Cardiac fibroblast (primary cell): ENCODE measurements around the gene VMP1.

Source experiments
- DNase-seq, 2 donors: peaks; one replicate each; pipeline versions ENCODE4 v3.0.0 to v3.0.0-alpha.2; 2010; ENCODE audit warnings: low read depth in 2 of 2
- H3K4me3 ChIP-seq, 2 donors: replicated peaks in 1 of 2; 1 replicate in 1 of 2; 2 replicates in 1 of 2; pipeline ENCODE4 v1.5.1; 2011; ENCODE audit warnings: low read depth in 2 of 2, low read length in 2 of 2, mild to moderate bottlenecking in 2 of 2, moderate library complexity in 1 of 2
- CTCF ChIP-seq: IDR thresholded peaks from one replicate; pipeline ENCODE4 v1.5.1; 2011; ENCODE audit warnings: low read depth, mild to moderate bottlenecking, low read length, inconsistent platforms

Gene VMP1

GRCh38 chr17:59675231-59675630 is 32.2 kb upstream of the VMP1 start:
- TF ChIP-seq CTCF: no peak
- H3K4me3 ChIP-seq: no peak overlapping the region
- DNase-seq: no peak

- TF ChIP-seq CTCF: no peak
- no peak overlapping the region for H3K4me3 ChIP-seq
- no peak for DNase-seq
Measured at GRCh38 chr17:59676716-59677115, 30.7 kb upstream of the VMP1 start.

DNA sequence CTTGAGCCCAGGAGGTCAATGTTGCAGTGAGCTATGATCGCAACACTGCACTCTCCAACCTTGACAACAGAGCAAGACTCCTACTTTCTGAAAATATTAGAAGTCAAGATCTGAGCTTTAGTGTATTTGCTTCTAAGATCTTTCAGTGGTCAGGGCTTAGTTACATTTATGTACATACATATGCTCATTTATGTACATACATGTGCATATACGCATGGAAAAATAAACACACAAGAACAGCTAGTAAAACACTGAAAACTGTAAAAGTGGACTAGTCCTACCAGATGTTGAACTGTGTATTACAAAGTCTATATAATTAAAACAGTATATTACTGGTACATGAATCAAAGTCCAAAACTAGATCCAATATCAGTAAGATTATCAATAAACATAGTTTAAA is 28.5 kb upstream of the VMP1 start:
- no peak for TF ChIP-seq CTCF
- no peak overlapping the region for H3K4me3 ChIP-seq
- DNase-seq: no peak

- no peak for TF ChIP-seq CTCF
- DNase-seq: no peak
- no peak overlapping the region for H3K4me3 ChIP-seq
Measured at GRCh38 chr17:59680314-59680713, 27.1 kb upstream of the VMP1 start.

- H3K4me3 ChIP-seq: no peak overlapping the region
- DNase-seq: no peak
- TF ChIP-seq CTCF: no peak
Measured at GRCh38 chr17:59683283-59683682, 24.2 kb upstream of the VMP1 start.

GRCh38 chr17:59684967-59685366 is 22.5 kb upstream of the VMP1 start:
- TF ChIP-seq CTCF: no peak
- H3K4me3 ChIP-seq: no peak overlapping the region
- DNase-seq: no peak

- no peak for DNase-seq
- no peak for TF ChIP-seq CTCF
- no peak overlapping the region for H3K4me3 ChIP-seq
Measured at GRCh38 chr17:59688008-59688407, 19.4 kb upstream of the VMP1 start.
